IMR-90 (cell line): ENCODE measurements around the gene DNAH3. TPM values are rescaled to one million over a fixed set of nuclear protein-coding genes. Genes with fewer than 3 reads are reported as not detected.

Experiments
- ATAC-seq: fragments of 200-7000 bp; cut with Tn5 transposase; 2 replicates; pipeline ENCODE4 v1.9.1; 2020; ENCODE audit warnings: low read depth, mild to moderate bottlenecking, moderate library complexity
- BruUV-seq: library from RNA; stranded (reverse); fragments of 400-500 nt; replicated peaks from 2 replicates; lab custom pipeline; 2021; lab: Mats Ljungman, UMichigan
- CTCF ChIA-PET: fragments of 300-600 bp; formaldehyde crosslinking; extraction: SDS; loops from one replicate; lab custom pipeline; 2021; ENCODE audit warnings: antibody characterized with exemption; lab: Yijun Ruan, JAX
- POLR2A ChIA-PET: fragments of 300-600 bp; sonication (Branson Sonifier 250); formaldehyde crosslinking; loops from one replicate; lab custom pipeline; 2022; ENCODE audit warnings: antibody characterized with exemption; ENCODE audit not compliant: unreplicated experiment; lab: Charles Lee
- DNase-seq: peaks from one replicate; pipeline ENCODE4 v3.0.0; 2013
- H2AFZ ChIP-seq: replicated peaks from 2 replicates; pipeline ENCODE3; 2013; ENCODE audit warnings: low read length, mild to moderate bottlenecking; ENCODE audit not compliant: poor library complexity
- H2AK5ac ChIP-seq: 2 replicates; pipeline ENCODE4 v1.6.1; 2013; ENCODE audit warnings: low read depth, low read length, inconsistent platforms
- H2AK9ac ChIP-seq: replicated peaks from 2 replicates; pipeline ENCODE3; 2013; ENCODE audit warnings: mild to moderate bottlenecking, low read depth, low read length, moderate library complexity; ENCODE audit not compliant: poor library complexity
- H2BK120ac ChIP-seq: 2 replicates; pipeline ENCODE4 v1.6.1; 2013; ENCODE audit warnings: low read depth, low read length, inconsistent platforms
- H2BK15ac ChIP-seq: 3 replicates; pipeline ENCODE4 v1.6.1; 2013; ENCODE audit warnings: low read depth, low read length, inconsistent platforms
- H2BK20ac ChIP-seq: 2 replicates; pipeline ENCODE4 v1.6.1; 2013; ENCODE audit warnings: low read depth, mild to moderate bottlenecking, inconsistent platforms, low read length, moderate library complexity
- H2BK5ac ChIP-seq: 2 replicates; pipeline ENCODE4 v1.6.1; 2013; ENCODE audit warnings: mild to moderate bottlenecking, low read depth, low read length, inconsistent platforms; ENCODE audit not compliant: poor library complexity, severe bottlenecking
- H3K14ac ChIP-seq: replicated peaks from 2 replicates; pipeline ENCODE4 v1.6.1; 2013; ENCODE audit warnings: low read depth, low read length, inconsistent platforms
- H3K18ac ChIP-seq: 2 replicates; pipeline ENCODE4 v1.6.1; 2013; ENCODE audit warnings: low read depth, low read length, control low read depth
- H3K23ac ChIP-seq: 2 replicates; pipeline ENCODE4 v1.6.1; 2013; ENCODE audit warnings: low read depth, low read length, inconsistent platforms
- H3K27ac ChIP-seq: 2 replicates; pipeline ENCODE4 v1.5.1; 2013; ENCODE audit warnings: mild to moderate bottlenecking, control low read depth, low read length; ENCODE audit not compliant: insufficient read depth
- H3K27me3 ChIP-seq: 2 replicates; pipeline ENCODE4 v1.6.1; 2013; ENCODE audit warnings: low read length; ENCODE audit not compliant: control insufficient read depth, insufficient read depth
- H3K36me3 ChIP-seq: 2 replicates; pipeline ENCODE4 v1.6.1; 2013; ENCODE audit warnings: low read length, mixed read lengths; ENCODE audit not compliant: control insufficient read depth, insufficient read depth
- H3K4ac ChIP-seq: 2 replicates; pipeline ENCODE4 v1.6.1; 2013; ENCODE audit warnings: low read depth, low read length, inconsistent platforms
- H3K4me1 ChIP-seq: 2 replicates; pipeline ENCODE4 v1.6.1; 2013; ENCODE audit warnings: low read length, mixed read lengths; ENCODE audit not compliant: control insufficient read depth, insufficient read depth
- H3K4me2 ChIP-seq: 2 replicates; pipeline ENCODE4 v1.6.1; 2013; ENCODE audit warnings: low read depth, mild to moderate bottlenecking, control low read depth, low read length, moderate library complexity
- H3K4me3 ChIP-seq: 2 replicates; pipeline ENCODE4 v1.5.1; 2013; ENCODE audit warnings: low read depth, mild to moderate bottlenecking, control low read depth, low read length, moderate library complexity; ENCODE audit not compliant: insufficient read depth
- H3K56ac ChIP-seq: 2 replicates; pipeline ENCODE4 v1.6.1; 2013; ENCODE audit warnings: low read length, inconsistent platforms; ENCODE audit not compliant: insufficient read depth; ENCODE audit errors: extremely low read depth
- H3K79me1 ChIP-seq, 2 experiments: 2 replicates each; pipeline ENCODE4 v1.6.1; 2013; ENCODE audit warnings: low read length in 2 of 2, inconsistent platforms in 1 of 2, low read depth in 1 of 2
- H3K9ac ChIP-seq: 2 replicates; pipeline ENCODE4 v1.6.1; 2013; ENCODE audit warnings: low read depth, low read length, control low read depth
- H3K9me1 ChIP-seq: 2 replicates; pipeline ENCODE4 v1.6.1; 2013; ENCODE audit warnings: low read length, inconsistent platforms; ENCODE audit not compliant: insufficient read depth
- H3K9me3 ChIP-seq: 2 replicates; pipeline ENCODE4 v1.6.1; 2013; ENCODE audit warnings: low read length; ENCODE audit not compliant: control insufficient read depth, insufficient read depth
- H4K20me1 ChIP-seq: 2 replicates; pipeline ENCODE4 v1.6.1; 2013; ENCODE audit warnings: low read length, inconsistent platforms; ENCODE audit not compliant: insufficient read depth
- H4K5ac ChIP-seq: 2 replicates; pipeline ENCODE4 v1.6.1; 2013; ENCODE audit warnings: mild to moderate bottlenecking, low read depth, low read length, control low read depth
- H4K8ac ChIP-seq, 2 experiments: 2 replicates each; pipeline ENCODE4 v1.6.1; 2013; ENCODE audit warnings: low read depth in 2 of 2, low read length in 2 of 2, control low read depth in 1 of 2, inconsistent platforms in 1 of 2
- H4K91ac ChIP-seq: 2 replicates; pipeline ENCODE4 v1.6.1; 2013; ENCODE audit warnings: low read depth, low read length, inconsistent platforms; ENCODE audit not compliant: insufficient read depth
- BHLHE40 ChIP-seq: fragments of 150-350 bp; IDR thresholded peaks from 2 replicates; pipeline ENCODE4 v1.6.1; 2016; ENCODE audit warnings: mild to moderate bottlenecking, low read depth, low read length
- CEBPB ChIP-seq: IDR thresholded peaks from 2 replicates; pipeline ENCODE4 v1.6.1; 2012; ENCODE audit warnings: low read depth, low read length, improper control_type of control experiment
- CHD1 ChIP-seq: IDR thresholded peaks from 2 replicates; pipeline ENCODE4 v1.6.1; 2012; ENCODE audit warnings: low read depth, low read length, improper control_type of control experiment
- FOS ChIP-seq: fragments of 150-350 bp; IDR thresholded peaks from 2 replicates; pipeline ENCODE4 v1.6.1; 2016; ENCODE audit warnings: low read depth, low read length
- MAFK ChIP-seq: IDR thresholded peaks from 2 replicates; pipeline ENCODE4 v1.6.1; 2012; ENCODE audit warnings: low read depth, low read length, improper control_type of control experiment
- MAZ ChIP-seq: IDR thresholded peaks from 2 replicates; pipeline ENCODE4 v1.6.1; 2012; ENCODE audit warnings: low read depth, mild to moderate bottlenecking, low read length, improper control_type of control experiment, moderate library complexity, borderline replicate concordance
- MXI1 ChIP-seq: IDR thresholded peaks from 2 replicates; pipeline ENCODE4 v1.6.1; 2012; ENCODE audit warnings: low read depth, mild to moderate bottlenecking, low read length, moderate library complexity, borderline replicate concordance
- NFE2L2 ChIP-seq: fragments of 150-350 bp; IDR thresholded peaks from 2 replicates; pipeline ENCODE4 v1.6.1; 2016; ENCODE audit warnings: low read depth, mild to moderate bottlenecking, low read length
- POLR2A ChIP-seq: IDR thresholded peaks from 2 replicates; pipeline ENCODE4 v1.6.1; 2012; ENCODE audit warnings: mild to moderate bottlenecking, low read depth, low read length
- RAD21 ChIP-seq: IDR thresholded peaks from 2 replicates; pipeline ENCODE4 v1.6.1; 2012; ENCODE audit warnings: low read length, improper control_type of control experiment
- RCOR1 ChIP-seq: IDR thresholded peaks from 2 replicates; pipeline ENCODE4 v1.6.1; 2012; ENCODE audit warnings: mild to moderate bottlenecking, low read length, improper control_type of control experiment; ENCODE audit not compliant: insufficient replicate concordance
- RFX5 ChIP-seq: IDR thresholded peaks from 2 replicates; pipeline ENCODE4 v1.8.0; 2012; ENCODE audit warnings: low read depth, mild to moderate bottlenecking, low read length, moderate library complexity
- SMC3 ChIP-seq: fragments of 150-350 bp; IDR thresholded peaks from 2 replicates; pipeline ENCODE4 v1.6.1; 2016; ENCODE audit warnings: low read depth, mild to moderate bottlenecking, antibody characterized with exemption, low read length, moderate library complexity
- USF2 ChIP-seq: fragments of 150-350 bp; IDR thresholded peaks from 2 replicates; pipeline ENCODE4 v1.6.1; 2017; ENCODE audit warnings: mild to moderate bottlenecking, antibody characterized with exemption, low read length, low read depth
- WGBS, 2 experiments: methylation state at CpG; one replicate each; pipeline versions ENCODE4 v1.1.5 to v1.1.7; 2013; ENCODE audit warnings: missing lambda C conversion rate in 2 of 2; ENCODE audit not compliant: insufficient read length in 1 of 2; ENCODE audit errors: extremely low coverage in 2 of 2; 5-methylcytosine and 5-hydroxymethylcytosine counted together
- dilution Hi-C: fragments of 300-500 bp; cut with HindIII; formaldehyde crosslinking; loops from one replicate; pipeline ENCODE4 v1.14.3; 2018; ENCODE audit warnings: low sequenced_read_pairs; ENCODE audit not compliant: unreplicated experiment
- in situ Hi-C: fragments of 300-500 bp; cut with MboI; formaldehyde crosslinking; loops from 3 replicates; pipeline ENCODE4 v1.14.3; 2019; ENCODE audit warnings: low sequenced_read_pairs, inconsistent platforms, mixed read lengths
- intact Hi-C: fragments of 100-400 bp; cut with micrococcal nuclease; formaldehyde crosslinking; loops from 2 replicates; pipeline ENCODE4 v1.10.0; 2022
- polyA plus RNA-seq, 3 experiments: library from polyadenylated mRNA; depleted of rRNA; stranded (reverse); fragments of >200 nt; gene quantifications; 2 replicates each; pipeline ENCODE4 v1.2.3, GENCODE V29; 2012; ENCODE audit warnings: low replicate concordance in 1 of 3
- total RNA-seq: library from RNA; depleted of rRNA; stranded (reverse); fragments of >200 nt; gene quantifications from 2 replicates; pipeline ENCODE4 v1.2.3, GENCODE V29; 2012
- TF ChIP-seq, protein P1 (sequence below): conservative IDR thresholded peaks from 2 replicates; pipeline ENCODE4 v1.5.1; 2012; ENCODE audit warnings: mild to moderate bottlenecking, low read depth, low read length, improper control_type of control experiment
- TF ChIP-seq, protein P2 (sequence below): fragments of 150-350 bp; IDR thresholded peaks from 2 replicates; pipeline ENCODE4 v1.6.1; 2016; ENCODE audit warnings: low read depth, mild to moderate bottlenecking, low read length, moderate library complexity, borderline replicate concordance

The DNAH3 gene
- total and polyA plus RNA-seq, 2 of the 4 experiments (the other 2 are of a cell fraction), result not detected

GRCh38 chr16:21033264-21033663 lies 117.4 kb downstream of the DNAH3 start:
- H2AK5ac ChIP-seq, result no peak overlapping the region
- intact Hi-C loops, result no loop called here
- no peak overlapping the region for H3K4me2 ChIP-seq
- no peaks in the 10 kb centered on the region for H3K9me1 ChIP-seq
- in situ Hi-C loops, result no loop called here
- no peaks in the 10 kb centered on the region for H3K4me1 ChIP-seq
- H2AFZ ChIP-seq, result no peak overlapping the region
- H4K20me1 ChIP-seq, result no peaks in the 10 kb centered on the region
- no peak overlapping the region for H3K4me3 ChIP-seq
- H2AK9ac ChIP-seq, result no peak overlapping the region
- H4K91ac ChIP-seq, result no peak overlapping the region
- no peak overlapping the region for H3K4ac ChIP-seq
- H3K9ac ChIP-seq, result no peak overlapping the region
- no peak overlapping the region for H2BK120ac ChIP-seq
- H3K56ac ChIP-seq, result no peak overlapping the region
- H3K36me3 ChIP-seq, result no peaks in the 10 kb centered on the region
- dilution Hi-C loops, result no loop called here
- no peak for ATAC-seq
- H2BK15ac ChIP-seq, result no peak overlapping the region
- H3K18ac ChIP-seq, result no peak overlapping the region
- no peak overlapping the region for H3K27ac ChIP-seq
- ChIA-PET POLR2A (no interaction called here), CTCF (no interaction called here)
- BruUV-seq, result no TSS peak
- H2BK5ac ChIP-seq, result no peak overlapping the region
- no CpG with 5 or more reads among the region's 3 CpGs for WGBS, 2 experiments
- no peak overlapping the region for H4K8ac ChIP-seq
- no peak overlapping the region for H3K23ac ChIP-seq
- no peaks in the 10 kb centered on the region for H3K9me3 ChIP-seq
- DNase-seq, result no peak
- no peaks in the 10 kb centered on the region for H3K79me1 ChIP-seq
- no peak overlapping the region for H2BK20ac ChIP-seq
- no peak for TF ChIP-seq CEBPB
- no peak for TF ChIP-seq SMC3
- no peak for TF ChIP-seq MAFK
- TF ChIP-seq NFE2L2, result no peak
- TF ChIP-seq, protein P1, sequence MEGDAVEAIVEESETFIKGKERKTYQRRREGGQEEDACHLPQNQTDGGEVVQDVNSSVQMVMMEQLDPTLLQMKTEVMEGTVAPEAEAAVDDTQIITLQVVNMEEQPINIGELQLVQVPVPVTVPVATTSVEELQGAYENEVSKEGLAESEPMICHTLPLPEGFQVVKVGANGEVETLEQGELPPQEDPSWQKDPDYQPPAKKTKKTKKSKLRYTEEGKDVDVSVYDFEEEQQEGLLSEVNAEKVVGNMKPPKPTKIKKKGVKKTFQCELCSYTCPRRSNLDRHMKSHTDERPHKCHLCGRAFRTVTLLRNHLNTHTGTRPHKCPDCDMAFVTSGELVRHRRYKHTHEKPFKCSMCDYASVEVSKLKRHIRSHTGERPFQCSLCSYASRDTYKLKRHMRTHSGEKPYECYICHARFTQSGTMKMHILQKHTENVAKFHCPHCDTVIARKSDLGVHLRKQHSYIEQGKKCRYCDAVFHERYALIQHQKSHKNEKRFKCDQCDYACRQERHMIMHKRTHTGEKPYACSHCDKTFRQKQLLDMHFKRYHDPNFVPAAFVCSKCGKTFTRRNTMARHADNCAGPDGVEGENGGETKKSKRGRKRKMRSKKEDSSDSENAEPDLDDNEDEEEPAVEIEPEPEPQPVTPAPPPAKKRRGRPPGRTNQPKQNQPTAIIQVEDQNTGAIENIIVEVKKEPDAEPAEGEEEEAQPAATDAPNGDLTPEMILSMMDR, result no peak
- TF ChIP-seq, protein P2, sequence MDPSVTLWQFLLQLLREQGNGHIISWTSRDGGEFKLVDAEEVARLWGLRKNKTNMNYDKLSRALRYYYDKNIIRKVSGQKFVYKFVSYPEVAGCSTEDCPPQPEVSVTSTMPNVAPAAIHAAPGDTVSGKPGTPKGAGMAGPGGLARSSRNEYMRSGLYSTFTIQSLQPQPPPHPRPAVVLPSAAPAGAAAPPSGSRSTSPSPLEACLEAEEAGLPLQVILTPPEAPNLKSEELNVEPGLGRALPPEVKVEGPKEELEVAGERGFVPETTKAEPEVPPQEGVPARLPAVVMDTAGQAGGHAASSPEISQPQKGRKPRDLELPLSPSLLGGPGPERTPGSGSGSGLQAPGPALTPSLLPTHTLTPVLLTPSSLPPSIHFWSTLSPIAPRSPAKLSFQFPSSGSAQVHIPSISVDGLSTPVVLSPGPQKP, result no peak
- no peak for TF ChIP-seq RAD21
- TF ChIP-seq MXI1, result no peak
- no peak for TF ChIP-seq FOS
- TF ChIP-seq USF2, result no peak
- TF ChIP-seq RFX5, result no peak
- no peak for TF ChIP-seq POLR2A
- no peak for TF ChIP-seq CHD1
- no peak for TF ChIP-seq RCOR1
- TF ChIP-seq MAZ, result no peak
- no peak for TF ChIP-seq BHLHE40
- H3K14ac ChIP-seq, result no peak overlapping the region
- peaks cover 2% of the 10 kb centered on the region for H3K27me3 ChIP-seq
- H4K5ac ChIP-seq, result no peak overlapping the region
